GM21619 (cell line): ENCODE data around the gene PLLP.

ENCODE experiments used
- ATAC-seq: cut with Tn5 transposase; IDR thresholded peaks from one replicate; pipeline ENCODE4 v1.9.1; 2021; ENCODE audit not compliant: unreplicated experiment

The PLLP gene, protein sequence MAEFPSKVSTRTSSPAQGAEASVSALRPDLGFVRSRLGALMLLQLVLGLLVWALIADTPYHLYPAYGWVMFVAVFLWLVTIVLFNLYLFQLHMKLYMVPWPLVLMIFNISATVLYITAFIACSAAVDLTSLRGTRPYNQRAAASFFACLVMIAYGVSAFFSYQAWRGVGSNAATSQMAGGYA

GRCh38 chr16:57284209-57284951 lies at the start of gene PLLP:
Gene PLLP (minus strand): TSS chr16:57284672. CDS start chr16:57284540, 132 bp downstream.
- peak; percentile 47 for ATAC-seq

DNA sequence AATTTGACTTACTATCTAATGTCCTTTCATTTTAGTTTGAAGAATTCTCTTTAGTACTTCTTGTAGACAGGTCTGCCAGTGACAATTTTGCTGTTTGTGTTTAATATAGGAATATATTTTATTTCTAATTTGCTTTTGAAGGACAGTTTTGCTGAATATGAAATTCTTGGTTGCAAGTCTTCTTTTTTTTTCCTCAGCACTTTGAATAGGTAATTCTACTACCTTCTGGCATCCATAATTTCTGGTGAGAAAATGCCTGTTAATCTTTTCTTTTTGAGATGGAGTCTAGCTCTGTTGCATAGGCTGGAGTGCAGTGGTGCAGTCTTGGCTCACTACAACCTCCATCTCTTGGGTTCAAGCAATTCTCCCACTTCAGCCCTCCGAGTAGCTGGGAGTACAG lies 48.9 kb upstream of the PLLP start:
- ATAC-seq, result no peak

DNA sequence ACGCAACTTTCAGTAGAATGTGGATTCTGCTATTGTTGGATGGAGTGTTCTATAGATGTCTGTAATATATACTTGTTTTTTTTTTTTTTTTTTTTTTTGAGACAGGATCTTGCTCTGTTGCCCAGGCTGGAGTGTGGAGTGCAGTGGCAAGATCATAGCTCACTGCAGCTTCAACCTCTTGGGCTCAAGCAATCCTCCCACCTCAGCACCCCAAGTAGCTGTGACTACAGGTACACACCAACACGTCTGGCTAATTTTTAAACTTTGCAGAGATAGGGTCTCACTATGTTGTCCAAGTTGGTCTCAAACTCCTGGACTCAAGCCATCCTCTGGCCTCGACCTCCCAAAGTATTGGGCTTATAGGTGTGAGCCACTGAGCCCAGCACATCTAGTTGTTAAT lies 46.9 kb upstream of the PLLP start:
- no peak for ATAC-seq

GRCh38 chr16:57329718-57330327 lies 45.4 kb upstream of the PLLP start:
- no peak for ATAC-seq

DNA sequence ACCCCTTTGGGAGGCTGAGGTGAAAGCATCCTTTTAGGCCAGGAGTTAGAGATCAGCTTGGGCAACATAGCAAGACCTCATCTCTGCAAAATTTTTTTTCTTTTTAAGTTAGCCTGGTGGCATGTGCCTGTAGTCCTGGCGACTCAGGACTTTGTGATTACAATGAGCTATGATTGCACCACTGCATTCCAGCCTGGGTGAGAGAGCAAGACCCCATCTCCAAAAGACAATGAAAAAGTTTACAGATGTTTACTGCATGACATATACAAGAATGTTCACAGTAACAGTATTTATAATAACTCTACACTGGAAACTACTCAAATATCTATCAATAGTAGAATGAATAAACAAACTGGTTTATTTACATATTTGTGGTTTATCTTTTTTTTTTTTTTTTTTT lies 41.0 kb upstream of the PLLP start:
- ATAC-seq, result no peak

GRCh38 chr16:57324749-57325148 lies 40.3 kb upstream of the PLLP start:
- no peak for ATAC-seq

DNA sequence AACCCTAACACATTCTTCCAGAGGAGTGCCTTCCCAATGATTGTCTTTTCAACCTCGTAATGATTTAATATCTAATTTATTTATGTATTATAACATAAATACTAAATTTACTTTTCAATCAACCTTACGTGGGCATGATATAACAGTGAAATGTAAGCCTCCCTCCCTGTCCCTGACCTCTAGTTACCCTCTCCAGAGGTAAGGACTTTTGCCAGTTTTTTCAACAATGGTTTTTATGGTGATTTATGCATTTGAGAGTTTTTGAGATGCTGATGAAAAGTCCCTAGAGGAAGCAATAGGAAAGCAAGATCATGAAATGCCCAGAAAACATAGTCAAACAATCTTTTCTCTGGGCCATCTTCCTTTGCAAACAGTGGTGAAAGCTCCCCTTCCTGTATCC lies 35.2 kb upstream of the PLLP start:
- ATAC-seq, result no peak

DNA sequence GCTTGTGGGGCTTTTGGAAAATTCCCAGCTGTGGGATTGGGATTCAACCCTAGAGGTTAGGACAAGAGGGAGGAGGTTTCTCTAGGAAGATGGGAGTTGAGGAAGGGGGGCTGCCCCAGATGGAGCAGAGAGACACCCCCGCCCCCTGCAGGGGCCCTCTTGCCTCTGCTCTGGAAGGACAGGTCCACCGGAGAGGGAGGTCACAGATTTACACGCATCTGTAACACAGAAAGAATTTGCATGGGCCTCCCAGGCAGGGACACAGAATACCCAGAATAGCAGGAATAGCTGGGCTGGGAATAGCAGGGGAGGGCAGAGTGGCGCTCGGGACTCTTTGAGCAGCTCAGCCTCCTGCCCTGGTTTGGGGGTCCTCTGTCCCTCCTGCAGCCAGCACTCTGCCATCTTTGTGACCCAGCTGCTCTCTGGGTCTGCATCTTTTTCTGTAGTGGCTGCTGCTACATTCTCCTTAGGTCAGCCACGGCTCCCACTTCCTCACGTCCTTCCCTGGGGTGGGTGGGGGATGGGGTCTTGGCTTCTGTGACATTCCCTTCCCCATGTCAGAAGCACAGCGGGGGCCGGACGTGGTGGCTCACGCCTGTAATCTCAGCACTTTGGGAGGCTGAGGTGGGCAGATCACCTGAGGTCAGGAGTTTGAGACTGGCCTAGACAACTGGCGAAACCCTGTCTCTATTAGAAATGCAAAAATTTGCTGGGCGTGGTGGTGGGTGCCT lies 33.9 kb upstream of the PLLP start:
- ATAC-seq, result no peak

GRCh38 chr16:57316390-57317017 lies 32.0 kb upstream of the PLLP start:
- ATAC-seq, result no peak

- no peak for ATAC-seq
These were observed 30.9 kb upstream of the PLLP start for GRCh38 chr16:57315416-57315815.

DNA sequence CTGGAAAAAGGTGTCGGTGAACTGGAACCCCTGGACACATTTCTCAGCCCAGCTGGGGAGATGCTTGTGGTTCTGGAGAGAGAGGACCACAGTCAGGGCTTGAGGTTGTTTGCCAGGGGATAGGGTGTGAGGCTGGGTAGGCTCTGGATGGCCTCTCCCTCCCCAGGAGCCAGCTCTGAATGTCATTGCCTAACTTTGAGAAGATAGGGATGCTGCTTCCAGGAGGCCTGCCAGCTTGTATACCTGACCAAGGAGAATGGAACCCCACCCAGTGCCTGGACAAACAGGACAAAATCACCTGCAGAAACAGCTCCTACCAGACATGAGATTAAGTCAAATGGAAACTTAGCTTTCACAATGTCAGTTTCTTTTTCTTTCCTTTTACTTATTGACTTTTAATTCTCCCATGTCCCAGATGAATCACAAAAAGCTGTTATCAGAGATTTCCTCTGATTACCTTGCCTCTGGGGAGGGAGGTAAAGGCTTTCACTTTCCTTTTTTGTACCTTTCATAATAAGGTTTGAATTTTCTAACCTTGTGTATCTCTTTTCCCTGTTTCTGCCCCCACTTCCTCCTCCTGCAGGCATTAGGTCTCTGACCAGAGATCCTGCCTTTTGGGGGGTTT lies 29.8 kb upstream of the PLLP start:
- ATAC-seq, result no peak

DNA sequence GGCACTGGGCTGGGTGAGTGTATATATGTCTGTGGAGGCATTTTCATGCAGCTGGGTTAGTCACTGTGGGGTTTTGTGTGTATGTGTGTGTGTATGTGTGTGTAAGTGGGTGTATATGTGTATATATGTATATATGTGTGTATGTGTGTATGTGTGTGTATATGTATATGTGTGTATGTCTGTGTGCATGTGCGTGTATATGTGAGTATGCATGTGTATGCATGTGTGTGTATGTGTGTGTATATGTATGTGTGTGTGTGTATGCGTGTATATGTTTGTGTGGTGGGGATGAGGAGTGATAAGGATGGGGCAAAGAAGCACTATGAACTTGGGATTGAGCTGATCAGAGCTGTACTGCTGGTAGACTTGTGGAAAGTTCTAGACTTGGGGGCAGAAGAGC lies 29.0 kb upstream of the PLLP start:
- no peak for ATAC-seq

DNA sequence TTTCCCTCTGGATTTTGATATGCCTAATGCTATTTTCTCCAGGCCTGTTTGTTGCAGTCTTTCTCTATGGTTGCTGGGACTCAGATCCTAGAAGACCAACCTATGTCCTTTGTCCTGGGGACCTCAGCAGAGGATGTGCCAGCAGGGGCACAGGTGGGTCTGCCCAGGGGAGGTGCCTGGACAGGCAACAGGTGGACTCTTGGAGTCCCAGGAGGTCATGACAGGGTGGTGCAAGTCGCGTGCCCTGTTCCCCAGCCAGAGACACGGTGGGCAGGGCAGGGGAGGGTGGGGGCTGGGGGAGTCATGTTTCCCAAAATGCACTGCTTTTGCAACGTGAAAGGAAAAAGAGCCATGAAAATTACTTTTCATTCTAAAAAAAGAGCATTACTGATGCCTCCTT lies 26.3 kb upstream of the PLLP start:
- no peak for ATAC-seq

- no peak for ATAC-seq
These were observed 23.6 kb upstream of the PLLP start for GRCh38 chr16:57308041-57308440.

- no peak for ATAC-seq
These were observed 22.9 kb upstream of the PLLP start for GRCh38 chr16:57307365-57307764.

DNA sequence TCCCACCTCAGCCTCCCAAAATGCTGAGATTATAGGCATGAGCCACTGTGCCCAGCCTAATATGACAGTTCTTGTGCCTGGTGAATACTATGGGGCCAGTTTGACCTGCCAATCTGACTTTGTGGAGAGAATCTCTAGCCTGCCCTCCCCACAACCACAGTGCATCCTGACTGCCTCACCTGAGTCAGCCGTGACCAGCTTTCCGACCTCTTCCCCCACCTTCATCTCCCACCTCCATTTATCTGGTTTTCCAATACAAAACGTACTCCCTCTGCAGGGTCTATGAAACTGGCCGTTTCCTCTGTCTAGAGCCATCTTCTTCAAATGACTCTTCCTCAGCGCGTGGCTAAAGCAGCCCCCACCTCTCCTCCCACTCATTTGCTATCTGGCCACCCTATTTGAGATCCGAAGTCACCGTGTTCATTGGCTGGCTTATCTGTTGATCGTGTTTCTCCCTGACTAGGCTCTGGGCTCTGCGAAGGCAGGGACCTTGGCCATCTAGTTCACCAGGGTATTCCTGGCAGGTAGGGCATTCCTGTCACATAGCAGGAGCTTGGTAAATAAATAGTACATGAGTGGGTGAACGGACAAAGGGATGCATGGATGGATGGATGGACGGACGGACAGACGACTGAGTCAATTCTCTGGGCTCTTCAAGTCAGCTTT lies 22.3 kb upstream of the PLLP start:
- ATAC-seq, result no peak

GRCh38 chr16:57305159-57305811 lies 20.8 kb upstream of the PLLP start:
- no peak for ATAC-seq

DNA sequence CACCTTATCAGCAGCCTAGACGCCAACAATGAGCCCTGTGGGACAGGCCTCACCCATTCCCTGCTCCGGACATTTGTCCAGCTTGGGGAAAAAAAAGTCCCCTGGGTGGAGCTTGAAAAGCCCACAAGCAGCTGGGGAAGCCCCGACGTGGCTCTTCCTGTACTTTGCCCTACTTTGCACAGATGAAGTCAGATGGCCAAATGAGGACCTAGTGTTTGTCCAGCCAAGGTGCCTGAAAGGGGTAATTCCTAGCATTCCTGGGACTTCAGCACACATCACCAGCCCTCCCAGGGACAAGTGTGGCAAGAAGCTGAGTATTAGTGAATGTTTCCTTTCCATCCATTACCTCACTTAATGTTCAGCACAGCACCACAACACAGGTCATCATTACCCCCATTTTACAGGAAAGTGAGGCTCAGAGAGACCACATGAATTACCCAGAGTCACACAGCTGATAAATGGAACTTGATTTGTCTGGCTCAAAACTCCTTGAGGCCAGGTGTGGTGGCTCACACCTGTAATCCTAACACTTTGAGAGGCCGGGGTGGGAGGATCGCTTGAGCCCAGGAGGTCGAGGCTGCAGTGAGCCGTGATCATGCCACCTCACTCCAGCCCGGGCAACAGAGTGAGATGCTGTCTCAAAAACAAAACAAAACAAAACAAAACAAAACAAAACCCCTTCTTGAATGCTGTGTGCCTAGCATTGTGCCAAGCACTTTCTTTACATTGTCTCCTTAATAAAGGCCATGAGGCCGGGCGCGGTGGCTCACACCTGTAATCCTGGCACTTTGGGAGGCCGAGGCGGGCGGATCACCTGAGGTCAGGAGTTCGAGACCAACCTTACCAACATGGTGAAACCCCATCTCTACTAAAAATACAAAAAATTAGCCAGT lies 19.9 kb upstream of the PLLP start:
- ATAC-seq, result no peak

GRCh38 chr16:57303910-57304168 lies 19.4 kb upstream of the PLLP start:
- ATAC-seq, result no peak
